K562 (cell line): ENCODE results near the gene KRT1. TPM values are rescaled to one million over a fixed set of nuclear protein-coding genes. Genes with fewer than 3 reads are reported as not detected.

ENCODE experiments used
- BACH1 ChIP-seq: fragments of 200-800 bp; sonication (Bioruptor generic); IDR thresholded peaks from 2 replicates; pipeline ENCODE4 v1.6.1; 2016; ENCODE audit warnings: missing genetic modification characterization, missing compliant biosample characterization
- CTBP1 ChIP-seq: fragments of 450-650 bp; IDR thresholded peaks from 2 replicates; pipeline ENCODE4 v1.6.1; 2016; ENCODE audit warnings: borderline replicate concordance
- DACH1 ChIP-seq: fragments of 450-650 bp; IDR thresholded peaks from 2 replicates; pipeline ENCODE4 v1.6.1; 2018; ENCODE audit not compliant: partially characterized antibody
- DPF2 ChIP-seq: fragments of 450-650 bp; IDR thresholded peaks from 2 replicates; pipeline ENCODE4 v1.6.1; 2016
- EHMT2 ChIP-seq: fragments of 450-650 bp; IDR thresholded peaks from 2 replicates; pipeline ENCODE4 v1.6.1; 2018; ENCODE audit warnings: antibody characterized with exemption
- GABPA ChIP-seq: fragments of 200-800 bp; sonication (Bioruptor generic); conservative IDR thresholded peaks from 2 replicates; pipeline ENCODE4 v1.6.1; 2016; ENCODE audit warnings: low read depth, missing genetic modification characterization, missing compliant biosample characterization
- HMGN3 ChIP-seq: IDR thresholded peaks from 2 replicates; pipeline ENCODE4 v1.6.1; 2011; ENCODE audit warnings: borderline replicate concordance, low read depth, mild to moderate bottlenecking, mixed read lengths, low read length; ENCODE audit not compliant: insufficient read length; ENCODE audit errors: extremely low read depth
- MBD1 ChIP-seq: fragments of 250-450 bp; sonication (Bioruptor Pico); IDR thresholded peaks from 2 replicates; pipeline ENCODE4 v1.8.0; 2022; ENCODE audit warnings: inconsistent platforms
- SMAD1 ChIP-seq: fragments of 150-350 bp; IDR thresholded peaks from 2 replicates; pipeline ENCODE4 v1.6.1; 2014; ENCODE audit warnings: low read length, low read depth; ENCODE audit not compliant: partially characterized antibody
- SMAD3 ChIP-seq: fragments of 450-650 bp; formaldehyde crosslinking; conservative IDR thresholded peaks from 2 replicates; pipeline ENCODE4 v1.4.0; 2020; ENCODE audit warnings: mild to moderate bottlenecking
- SP1 ChIP-seq: sonication (generic); formaldehyde crosslinking; IDR thresholded peaks from 2 replicates; pipeline ENCODE4 v1.8.1; 2022; ENCODE audit warnings: mild to moderate bottlenecking, missing genetic modification reagents
- TSHZ1 ChIP-seq: fragments of 250-450 bp; sonication (Bioruptor Pico); IDR thresholded peaks from 2 replicates; pipeline ENCODE4 v1.4.0; 2020; ENCODE audit warnings: mild to moderate bottlenecking, moderate library complexity
- ZNF318 ChIP-seq, 2 experiments: fragments of 450-650 bp; IDR thresholded peaks; 2 replicates each; pipeline ENCODE4 v1.6.1; 2016; ENCODE audit warnings: mild to moderate bottlenecking in 2 of 2, borderline replicate concordance in 1 of 2, low read depth in 1 of 2, moderate library complexity in 1 of 2
- polyA plus RNA-seq, 8 experiments: library from polyadenylated mRNA; depleted of rRNA in 4 of 8; stranded (reverse) in 5 of 8; unstranded in 3 of 8; fragments of >200 nt; fragmentation: Nextera tagmentation in 2 of 8; fragmentation: Illumina TruSeq in 1 of 8; extraction: Ambion mirVana in 2 of 8; extraction: Trizol in 1 of 8; gene quantifications; 2 replicates each; pipeline versions ENCODE4 v1.2.1 to v1.2.3, GENCODE V29; 2011 to 2014; ENCODE audit warnings: inconsistent platforms in 1 of 8, missing spikeins in 1 of 8
- total RNA-seq, 7 experiments: library from RNA; depleted of rRNA in 6 of 7; stranded (reverse); fragments of >200 nt in 6 of 7; fragmentation: Illumina TruSeq in 2 of 7; extraction: Trizol in 2 of 7; gene quantifications; 2 replicates each; pipeline versions ENCODE4 v1.2.1 to v1.2.3, GENCODE V29; 2011 to 2021; ENCODE audit warnings: low replicate concordance in 1 of 7

KRT1 gene
- total and polyA plus RNA-seq, 9 of the 15 experiments (the other 6 are each of a cell fraction or from before 2014, with no cell fraction given), result 0.18 TPM; not detected in 8

GRCh38 chr12:52662093-52662917, 17.9 kb downstream of the KRT1 start (continued):
- TF ChIP-seq ZNF318 (IDR thresholded peaks at IDR 0.05; ENCODE audit: borderline replicate concordance in 1 of 2, low read depth in 1 of 2) (peak in 1 of 2 experiments; percentile 71; a peak in 2 of 4 replicates), DPF2 (peak; percentile 99), SMAD3 (CRISPR knock-in tag) (peak; percentile 89), HMGN3 (peak; percentile 78), DACH1 (peak; percentile 84), CTBP1 (peak; percentile 87), BACH1 (peak; percentile 51; the same call in 1 of the 2 replicates), GABPA (peak; percentile 77), SP1 (CRISPR knock-in tag) (no peak; the same call in 1 of the 2 replicates), TSHZ1 (0 out of 2 replicates have a peak, but pooled peaks have one; percentile 52), SMAD1 (peak; percentile 75), EHMT2 (peak; percentile 92), MBD1 (CRISPR knock-in tag) (no peak)
